Activated T-helper 1 cell treated with anti-CD3 and anti-CD28 coated beads, Interleukin-2, amount 50 U/mL, for 16 hours (primary cell): ENCODE data around the gene NCDN.
"Not testable (repeated sequence)": the region's sequence is repeated elsewhere in the genome, so short reads cannot be mapped to it uniquely, and the experiment has no call there.

Experiments used
- DNase-seq, 2 donors: peaks; one replicate each; pipeline ENCODE4 v3.0.0-alpha.2; 2020; ENCODE audit warnings: low read depth in 1 of 2, low spot score in 1 of 2

The NCDN gene

GRCh38 chr1:35568975-35569395 lies 11.4 kb downstream of the NCDN start:
- DNase-seq: peak in 1 of 2 donors; percentile 31

GRCh38 chr1:35569936-35570335 lies 12.3 kb downstream of the NCDN start:
- DNase-seq: no peak

GRCh38 chr1:35570589-35571137 lies 13.1 kb downstream of the NCDN start:
- DNase-seq: no peak

- DNase-seq: no peak
Observed at GRCh38 chr1:35571263-35571662, 13.7 kb downstream of the NCDN start.

GRCh38 chr1:35572296-35572695 lies 14.7 kb downstream of the NCDN start:
- DNase-seq: no peak

GRCh38 chr1:35573198-35574124 lies 15.9 kb downstream of the NCDN start, which contains the start of gene TFAP2E:
Gene TFAP2E, plus strand, starts transcription at chr1:35573314. Its CDS starts 264 bp downstream, at chr1:35573578.
- DNase-seq: no peak

GRCh38 chr1:35574125-35574654 lies 16.6 kb downstream of the NCDN start:
- no peak for DNase-seq

GRCh38 chr1:35574655-35575415 lies 17.2 kb downstream of the NCDN start:
- no peak for DNase-seq

- DNase-seq: no peak
Observed at GRCh38 chr1:35575416-35575958, 17.9 kb downstream of the NCDN start.

GRCh38 chr1:35576061-35576765 lies 18.6 kb downstream of the NCDN start:
- DNase-seq: no peak

- DNase-seq: not testable (repeated sequence)
Observed at GRCh38 chr1:35576766-35577070, 19.1 kb downstream of the NCDN start.

GRCh38 chr1:35577071-35577998 lies 19.7 kb downstream of the NCDN start:
- DNase-seq: peak in 1 of 2 donors; percentile 30

GRCh38 chr1:35580949-35581388 lies 23.4 kb downstream of the NCDN start:
- no peak for DNase-seq

- not testable (repeated sequence) for DNase-seq
Observed at GRCh38 chr1:35581621-35582020, 24.0 kb downstream of the NCDN start.

- DNase-seq: no peak
Observed at GRCh38 chr1:35585281-35585680, 27.7 kb downstream of the NCDN start.

- DNase-seq: not testable (repeated sequence)
Observed at GRCh38 chr1:35585805-35586204, 28.2 kb downstream of the NCDN start.

- no peak for DNase-seq
Observed at GRCh38 chr1:35586808-35587207, 29.2 kb downstream of the NCDN start.

- no peak for DNase-seq
Observed at GRCh38 chr1:35587736-35588135, 30.1 kb downstream of the NCDN start.

- no peak for DNase-seq
Observed at GRCh38 chr1:35588197-35588910, 30.8 kb downstream of the NCDN start.
